DOHH2 (cell line): ENCODE measurements around the gene SELENOF.

Experiments used
- H3F3A ChIP-seq: fragments of 200-600 bp; sonication (generic), shearing (Covaris generic); 2 replicates; pipeline ENCODE4 v1.6.0; 2016; ENCODE audit warnings: antibody characterized with exemption, mild to moderate bottlenecking; ENCODE audit not compliant: control insufficient read depth, insufficient read depth
- H3K27ac ChIP-seq: fragments of 200-600 bp; sonication (generic); 2 replicates; pipeline ENCODE4 v1.5.1; 2014; ENCODE audit warnings: low read depth, mild to moderate bottlenecking, low read length, moderate library complexity
- H3K27me3 ChIP-seq: fragments of 200-600 bp; sonication (generic); 2 replicates; pipeline ENCODE4 v1.6.1; 2014; ENCODE audit warnings: mild to moderate bottlenecking, low read length, mixed read lengths; ENCODE audit not compliant: control insufficient read depth
- H3K36me3 ChIP-seq: fragments of 200-600 bp; sonication (generic); 2 replicates; pipeline ENCODE4 v1.6.1; 2014; ENCODE audit warnings: mild to moderate bottlenecking, low read length, moderate library complexity, mixed read lengths; ENCODE audit not compliant: control insufficient read depth
- H3K4me1 ChIP-seq: fragments of 200-600 bp; sonication (generic); 2 replicates; pipeline ENCODE4 v1.6.1; 2014; ENCODE audit warnings: mild to moderate bottlenecking, low read length, mixed read lengths; ENCODE audit not compliant: control insufficient read depth
- H3K4me2 ChIP-seq: fragments of 200-600 bp; sonication (generic); 2 replicates; pipeline ENCODE4 v1.6.0; 2014; ENCODE audit warnings: mild to moderate bottlenecking, low read length, moderate library complexity
- H3K4me3 ChIP-seq: fragments of 200-600 bp; sonication (generic); 2 replicates; pipeline ENCODE4 v1.5.1; 2014; ENCODE audit warnings: mild to moderate bottlenecking, low read length, mixed read lengths
- H3K79me2 ChIP-seq: fragments of 200-600 bp; sonication (generic); 2 replicates; pipeline ENCODE4 v1.6.1; 2014; ENCODE audit warnings: mild to moderate bottlenecking, low read length, mixed read lengths; ENCODE audit not compliant: control insufficient read depth
- H3K9me2 ChIP-seq: fragments of 200-600 bp; sonication (generic); replicated peaks from 2 replicates; pipeline ENCODE4 v1.6.1; 2014; ENCODE audit warnings: mild to moderate bottlenecking, low read length, mixed read lengths; ENCODE audit not compliant: control insufficient read depth
- H3K9me3 ChIP-seq: fragments of 200-600 bp; sonication (generic); 2 replicates; pipeline ENCODE4 v1.6.1; 2014; ENCODE audit warnings: antibody characterized with exemption, low read length, mixed read lengths; ENCODE audit not compliant: control insufficient read depth, insufficient read depth
- H4K20me1 ChIP-seq: fragments of 200-600 bp; sonication (generic); 2 replicates; pipeline ENCODE4 v1.6.0; 2014; ENCODE audit warnings: low read depth, mild to moderate bottlenecking, antibody characterized with exemption, low read length, moderate library complexity; ENCODE audit not compliant: control insufficient read depth, insufficient read depth
- CTCF ChIP-seq: fragments of 200-600 bp; sonication (generic); IDR thresholded peaks from one replicate; pipeline ENCODE4 v1.5.1; 2014; ENCODE audit warnings: antibody characterized with exemption, mild to moderate bottlenecking, low read depth, low read length; ENCODE audit not compliant: poor library complexity, severe bottlenecking
- EZH2phosphoT487 ChIP-seq: fragments of 200-600 bp; sonication (generic); IDR thresholded peaks from 2 replicates; pipeline ENCODE4 v1.6.1; 2017; ENCODE audit warnings: borderline replicate concordance, mild to moderate bottlenecking, antibody characterized with exemption, low read length, moderate library complexity, mixed read lengths

The SELENOF gene

GRCh38 chr1:86951430-86951829, 37.5 kb upstream of the SELENOF start:
- Histone ChIP-seq H3K36me3 (peaks cover 17% of the 10 kb centered on the region; the same call in 1 of the 2 replicates), H3K4me3 (no peak overlapping the region), H3K79me2 (peaks cover 99% of the 10 kb centered on the region), H3K4me2 (0 out of 2 replicates have a peak overlapping the region, but pooled peaks have one; percentile 6), H3K4me1 (peaks cover 57% of the 10 kb centered on the region), H3F3A (no peaks in the 10 kb centered on the region), H3K27ac (no peak overlapping the region), H3K9me2 (no peaks in the 10 kb centered on the region), H3K9me3 (no peaks in the 10 kb centered on the region), H3K27me3 (no peaks in the 10 kb centered on the region), H4K20me1 (peaks cover 3% of the 10 kb centered on the region; the same call in 1 of the 2 replicates)
- TF ChIP-seq CTCF = no peak
- no peak for TF ChIP-seq EZH2phosphoT487

GRCh38 chr1:86950712-86951419, 36.9 kb upstream of the SELENOF start:
- no peaks in the 10 kb centered on the region for H3K27me3 ChIP-seq
- peaks cover 57% of the 10 kb centered on the region for H3K4me1 ChIP-seq
- H3K27ac ChIP-seq = no peak overlapping the region
- no peak overlapping the region for H3K4me3 ChIP-seq
- H3K79me2 ChIP-seq = peaks cover 99% of the 10 kb centered on the region
- TF ChIP-seq CTCF (no peak), EZH2phosphoT487 (no peak)
- no peaks in the 10 kb centered on the region for H3K9me2 ChIP-seq
- no peak overlapping the region for H3K4me2 ChIP-seq
- H3K36me3 ChIP-seq = peaks cover 16% of the 10 kb centered on the region; the same call in 1 of the 2 replicates
- H3K9me3 ChIP-seq = no peaks in the 10 kb centered on the region
- no peaks in the 10 kb centered on the region for H3F3A ChIP-seq
- peaks cover 5% of the 10 kb centered on the region; the same call in 1 of the 2 replicates for H4K20me1 ChIP-seq

- Histone ChIP-seq H3K79me2 (peaks cover 100% of the 10 kb centered on the region), H3K27ac (no peak overlapping the region), H3K4me3 (no peak overlapping the region), H3K4me1 (peaks cover 36% of the 10 kb centered on the region), H3F3A (no peaks in the 10 kb centered on the region), H3K9me3 (no peaks in the 10 kb centered on the region), H4K20me1 (peaks cover 15% of the 10 kb centered on the region; the same call in 1 of the 2 replicates), H3K4me2 (no peak overlapping the region), H3K9me2 (no peaks in the 10 kb centered on the region), H3K36me3 (peaks cover 12% of the 10 kb centered on the region; the same call in 1 of the 2 replicates), H3K27me3 (no peaks in the 10 kb centered on the region)
- no peak for TF ChIP-seq CTCF
- no peak for TF ChIP-seq EZH2phosphoT487
Observed at GRCh38 chr1:86948212-86948611, 34.3 kb upstream of the SELENOF start.
